ENCODE measurements around the gene PDXK. TPM values are rescaled to one million over a fixed set of nuclear protein-coding genes. Genes with fewer than 3 reads are reported as not detected.

The PDXK gene
- polyA plus RNA-seq, 1 donor from 2014 or later, result 22.8 TPM

DNA sequence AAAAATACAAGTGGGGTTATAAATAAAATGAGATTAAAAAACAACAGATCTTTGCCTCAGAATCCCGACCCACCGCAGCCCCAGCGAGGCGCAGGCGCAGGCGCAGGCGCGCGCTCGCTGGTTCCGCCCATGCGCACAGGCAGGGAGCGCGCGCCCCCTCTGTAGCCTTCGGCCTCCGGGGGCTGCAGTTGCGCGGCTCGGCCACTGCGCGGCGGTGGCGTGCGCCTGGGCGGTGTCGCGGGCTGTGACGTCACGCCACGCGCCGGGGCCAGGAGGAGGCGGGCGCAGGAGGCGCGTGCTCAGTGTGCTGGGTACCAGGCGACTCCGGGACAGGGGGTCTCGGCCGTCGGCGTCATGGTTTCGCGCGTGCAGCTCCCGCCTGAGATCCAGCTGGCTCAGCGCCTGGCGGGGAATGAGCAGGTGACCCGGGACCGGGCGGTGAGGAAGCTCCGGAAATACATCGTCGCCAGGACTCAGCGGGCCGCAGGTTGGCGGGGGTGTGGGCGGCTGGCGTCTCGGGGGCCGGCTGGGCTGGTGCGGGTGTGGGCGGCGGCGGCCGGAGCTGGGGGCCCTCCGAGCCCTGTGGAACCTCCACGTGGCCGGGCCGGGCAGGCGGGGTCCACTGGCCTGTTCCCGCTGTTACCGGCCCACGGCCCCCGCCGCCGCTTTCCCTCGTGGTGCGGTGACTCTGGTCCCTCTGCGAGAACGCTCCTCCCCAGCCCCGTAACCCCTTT is 70.5 kb downstream of the PDXK start, which contains the start of gene RRP1:
RRP1 (plus strand) TSS at position 302 of the 734 bp plus-strand sequence; CDS start at position 355, 53 bp downstream.
- H3K27ac ChIP-seq (ENCODE audit: low read length), result peak within 1 kb of the TSS; percentile 72
- H3K9ac ChIP-seq (ENCODE audit: low read length), result peak within 1 kb of the TSS; percentile 72
- H3K27me3 ChIP-seq (ENCODE audit: insufficient read depth, low read depth, low read length), result no peaks in the 10 kb centered on the region
- no peaks in the 10 kb centered on the region for H3K9me3 ChIP-seq (ENCODE audit: low read length)
- peak within 1 kb of the TSS; percentile 97 for H2AFZ ChIP-seq (ENCODE audit: low read depth, low read length)
- H3K4me3 ChIP-seq (ENCODE audit: low read length), result peak within 1 kb of the TSS; percentile 92
- no peaks in the 10 kb centered on the region for H3K9me2 ChIP-seq (ENCODE audit: insufficient read depth, low read length)
- H4K20me1 ChIP-seq (ENCODE audit: insufficient read depth), result no peaks in the 10 kb centered on the region
- peak within 1 kb of the TSS; percentile 74 for H3K4me2 ChIP-seq (ENCODE audit: low read length)
- peak; percentile 78 for TF ChIP-seq POLR2AphosphoS5 (IDR thresholded peaks at IDR 0.05)
- TF ChIP-seq TAF1 (IDR thresholded peaks at IDR 0.05; ENCODE audit: low read depth), result peak; percentile 51
- TF ChIP-seq, protein P1, sequence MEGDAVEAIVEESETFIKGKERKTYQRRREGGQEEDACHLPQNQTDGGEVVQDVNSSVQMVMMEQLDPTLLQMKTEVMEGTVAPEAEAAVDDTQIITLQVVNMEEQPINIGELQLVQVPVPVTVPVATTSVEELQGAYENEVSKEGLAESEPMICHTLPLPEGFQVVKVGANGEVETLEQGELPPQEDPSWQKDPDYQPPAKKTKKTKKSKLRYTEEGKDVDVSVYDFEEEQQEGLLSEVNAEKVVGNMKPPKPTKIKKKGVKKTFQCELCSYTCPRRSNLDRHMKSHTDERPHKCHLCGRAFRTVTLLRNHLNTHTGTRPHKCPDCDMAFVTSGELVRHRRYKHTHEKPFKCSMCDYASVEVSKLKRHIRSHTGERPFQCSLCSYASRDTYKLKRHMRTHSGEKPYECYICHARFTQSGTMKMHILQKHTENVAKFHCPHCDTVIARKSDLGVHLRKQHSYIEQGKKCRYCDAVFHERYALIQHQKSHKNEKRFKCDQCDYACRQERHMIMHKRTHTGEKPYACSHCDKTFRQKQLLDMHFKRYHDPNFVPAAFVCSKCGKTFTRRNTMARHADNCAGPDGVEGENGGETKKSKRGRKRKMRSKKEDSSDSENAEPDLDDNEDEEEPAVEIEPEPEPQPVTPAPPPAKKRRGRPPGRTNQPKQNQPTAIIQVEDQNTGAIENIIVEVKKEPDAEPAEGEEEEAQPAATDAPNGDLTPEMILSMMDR (IDR thresholded peaks at IDR 0.05; ENCODE audit: poor library complexity, severe bottlenecking), result peak; percentile 100
- peak; percentile 99 for TF ChIP-seq MXI1 (conservative IDR thresholded peaks at IDR 0.05; ENCODE audit: poor library complexity, severe bottlenecking)
- peak; percentile 68 for TF ChIP-seq RAD21 (conservative IDR thresholded peaks at IDR 0.05)
- TF ChIP-seq, protein P2, sequence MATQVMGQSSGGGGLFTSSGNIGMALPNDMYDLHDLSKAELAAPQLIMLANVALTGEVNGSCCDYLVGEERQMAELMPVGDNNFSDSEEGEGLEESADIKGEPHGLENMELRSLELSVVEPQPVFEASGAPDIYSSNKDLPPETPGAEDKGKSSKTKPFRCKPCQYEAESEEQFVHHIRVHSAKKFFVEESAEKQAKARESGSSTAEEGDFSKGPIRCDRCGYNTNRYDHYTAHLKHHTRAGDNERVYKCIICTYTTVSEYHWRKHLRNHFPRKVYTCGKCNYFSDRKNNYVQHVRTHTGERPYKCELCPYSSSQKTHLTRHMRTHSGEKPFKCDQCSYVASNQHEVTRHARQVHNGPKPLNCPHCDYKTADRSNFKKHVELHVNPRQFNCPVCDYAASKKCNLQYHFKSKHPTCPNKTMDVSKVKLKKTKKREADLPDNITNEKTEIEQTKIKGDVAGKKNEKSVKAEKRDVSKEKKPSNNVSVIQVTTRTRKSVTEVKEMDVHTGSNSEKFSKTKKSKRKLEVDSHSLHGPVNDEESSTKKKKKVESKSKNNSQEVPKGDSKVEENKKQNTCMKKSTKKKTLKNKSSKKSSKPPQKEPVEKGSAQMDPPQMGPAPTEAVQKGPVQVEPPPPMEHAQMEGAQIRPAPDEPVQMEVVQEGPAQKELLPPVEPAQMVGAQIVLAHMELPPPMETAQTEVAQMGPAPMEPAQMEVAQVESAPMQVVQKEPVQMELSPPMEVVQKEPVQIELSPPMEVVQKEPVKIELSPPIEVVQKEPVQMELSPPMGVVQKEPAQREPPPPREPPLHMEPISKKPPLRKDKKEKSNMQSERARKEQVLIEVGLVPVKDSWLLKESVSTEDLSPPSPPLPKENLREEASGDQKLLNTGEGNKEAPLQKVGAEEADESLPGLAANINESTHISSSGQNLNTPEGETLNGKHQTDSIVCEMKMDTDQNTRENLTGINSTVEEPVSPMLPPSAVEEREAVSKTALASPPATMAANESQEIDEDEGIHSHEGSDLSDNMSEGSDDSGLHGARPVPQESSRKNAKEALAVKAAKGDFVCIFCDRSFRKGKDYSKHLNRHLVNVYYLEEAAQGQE (IDR thresholded peaks at IDR 0.05; ENCODE audit: borderline replicate concordance), result peak; percentile 68
- peak; percentile 84 for TF ChIP-seq SMC3 (conservative IDR thresholded peaks at IDR 0.05; ENCODE audit: poor library complexity)
- TF ChIP-seq EZH2 (IDR thresholded peaks at IDR 0.05; ENCODE audit: borderline replicate concordance, insufficient read depth, low read length, poor library complexity, severe bottlenecking), result no peak
- peak; percentile 76 for TF ChIP-seq EP300 (conservative IDR thresholded peaks at IDR 0.05; ENCODE audit: poor library complexity, severe bottlenecking)
- H3K79me2 ChIP-seq (replicated peaks; ENCODE audit: insufficient read depth, low read length), result peaks cover 17% of the 10 kb centered on the region
- no peaks in the 10 kb centered on the region for H3K36me3 ChIP-seq (ENCODE audit: insufficient read depth, low read length)
- H3F3A ChIP-seq (ENCODE audit: insufficient read depth, low read length, poor library complexity, severe bottlenecking), result no peaks in the 10 kb centered on the region

DNA sequence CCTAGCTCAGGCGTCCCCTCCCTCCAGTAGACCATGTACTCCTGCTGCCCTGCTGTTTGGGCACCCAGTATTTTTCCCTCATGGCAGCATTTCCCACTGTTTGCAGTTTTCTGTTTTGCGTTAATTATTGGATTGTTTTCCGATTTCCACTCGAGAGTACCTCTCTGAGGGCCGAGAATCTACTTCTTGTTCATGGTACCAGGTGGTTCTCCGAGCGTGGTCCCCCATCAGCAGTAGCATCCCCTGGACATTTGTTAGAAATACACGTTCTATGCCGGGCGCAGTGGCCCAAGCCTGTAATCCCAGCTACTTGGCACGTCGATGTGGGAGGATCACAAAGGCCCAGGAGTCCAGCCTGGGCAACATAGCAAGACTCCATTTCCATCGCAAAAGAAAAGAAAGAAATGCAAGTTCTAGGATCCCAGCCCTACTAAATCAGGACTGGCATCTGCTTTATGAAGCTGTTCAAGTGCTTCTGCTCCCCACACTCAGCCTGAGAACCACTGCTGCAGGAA is 71.1 kb downstream of the PDXK start:
- Histone ChIP-seq H3K9ac (ENCODE audit: low read length) (peak overlapping the region; percentile 72), H3K79me2 (replicated peaks; ENCODE audit: insufficient read depth, low read length) (peaks cover 17% of the 10 kb centered on the region), H3K27ac (ENCODE audit: low read length) (no peak overlapping the region), H3K27me3 (ENCODE audit: insufficient read depth, low read depth, low read length) (no peaks in the 10 kb centered on the region), H4K20me1 (ENCODE audit: insufficient read depth) (no peaks in the 10 kb centered on the region), H2AFZ (ENCODE audit: low read depth, low read length) (no peak overlapping the region), H3K9me2 (ENCODE audit: insufficient read depth, low read length) (no peaks in the 10 kb centered on the region), H3F3A (ENCODE audit: insufficient read depth, low read length, poor library complexity, severe bottlenecking) (no peaks in the 10 kb centered on the region), H3K4me3 (ENCODE audit: low read length) (peak overlapping the region; percentile 92), H3K4me2 (ENCODE audit: low read length) (peak overlapping the region; percentile 74), H3K36me3 (ENCODE audit: insufficient read depth, low read length) (no peaks in the 10 kb centered on the region), H3K9me3 (ENCODE audit: low read length) (no peaks in the 10 kb centered on the region)
- TF ChIP-seq, protein P1 (IDR thresholded peaks at IDR 0.05; ENCODE audit: poor library complexity, severe bottlenecking), result no peak
- TF ChIP-seq TAF1 (IDR thresholded peaks at IDR 0.05; ENCODE audit: low read depth), result no peak
- no peak for TF ChIP-seq EP300 (conservative IDR thresholded peaks at IDR 0.05; ENCODE audit: poor library complexity, severe bottlenecking)
- TF ChIP-seq POLR2AphosphoS5 (IDR thresholded peaks at IDR 0.05), result no peak
- TF ChIP-seq MXI1 (conservative IDR thresholded peaks at IDR 0.05; ENCODE audit: poor library complexity, severe bottlenecking), result no peak
- no peak for TF ChIP-seq SMC3 (conservative IDR thresholded peaks at IDR 0.05; ENCODE audit: poor library complexity)
- TF ChIP-seq RAD21 (conservative IDR thresholded peaks at IDR 0.05), result no peak
- no peak for TF ChIP-seq EZH2 (IDR thresholded peaks at IDR 0.05; ENCODE audit: borderline replicate concordance, insufficient read depth, low read length, poor library complexity, severe bottlenecking)
- TF ChIP-seq, protein P2 (IDR thresholded peaks at IDR 0.05; ENCODE audit: borderline replicate concordance), result no peak
